ENCODE measurements around the gene NNAT.
"Not testable (repeated sequence)": the region's sequence is repeated elsewhere in the genome, so short reads cannot be mapped to it uniquely, and the experiment has no call there.

Gene NNAT

GRCh38 chr20:37542281-37542680 lies 21.2 kb downstream of the NNAT start:
- no peak for DNase-seq

GRCh38 chr20:37543828-37544227 lies 22.8 kb downstream of the NNAT start:
- no peak for DNase-seq

- DNase-seq, result no peak
These were observed 23.3 kb downstream of the NNAT start for GRCh38 chr20:37544386-37544785.

GRCh38 chr20:37545516-37545915 lies 24.5 kb downstream of the NNAT start:
- DNase-seq, result no peak

- no peak for DNase-seq
These were observed 26.9 kb downstream of the NNAT start for GRCh38 chr20:37547912-37548311.

GRCh38 chr20:37550101-37550920 lies 29.3 kb downstream of the NNAT start:
- not testable (repeated sequence) for DNase-seq

GRCh38 chr20:37551660-37552059 lies 30.6 kb downstream of the NNAT start:
- not testable (repeated sequence) for DNase-seq

- no peak for DNase-seq
These were observed 31.4 kb downstream of the NNAT start for GRCh38 chr20:37552415-37552814.

GRCh38 chr20:37554721-37555298 lies 33.8 kb downstream of the NNAT start:
- DNase-seq, result not testable (repeated sequence)

- DNase-seq, result no peak
These were observed 35.5 kb downstream of the NNAT start for GRCh38 chr20:37556538-37556937.

GRCh38 chr20:37558306-37558705 lies 37.3 kb downstream of the NNAT start:
- DNase-seq, result no peak

GRCh38 chr20:37558779-37559178 lies 37.7 kb downstream of the NNAT start:
- no peak for DNase-seq

- no peak for DNase-seq
These were observed 38.4 kb downstream of the NNAT start for GRCh38 chr20:37559312-37560027.

- DNase-seq, result no peak
These were observed 39.6 kb downstream of the NNAT start for GRCh38 chr20:37560629-37561028.

GRCh38 chr20:37562695-37563480 lies 41.8 kb downstream of the NNAT start:
- DNase-seq, result no peak

- DNase-seq, result no peak
These were observed 43.0 kb downstream of the NNAT start for GRCh38 chr20:37564016-37564387.

- DNase-seq, result peak; percentile 31
These were observed 43.5 kb downstream of the NNAT start for GRCh38 chr20:37564388-37565133.

- DNase-seq, result no peak
These were observed 44.2 kb downstream of the NNAT start for GRCh38 chr20:37565134-37565811.

- no peak for DNase-seq
These were observed 45.7 kb downstream of the NNAT start for GRCh38 chr20:37566590-37567330.

- DNase-seq, result no peak
These were observed 46.2 kb downstream of the NNAT start for GRCh38 chr20:37567331-37567665.

All from CD4-positive, alpha-beta T cell treated with Interleukin-17A for 1 hour (primary cell).